Ascending aorta (tissue), 2 donors: ENCODE data around the gene HTR2B. TPM values are rescaled to one million over a fixed set of nuclear protein-coding genes. Genes with fewer than 3 reads are reported as not detected.

Source experiments
- DNase-seq, 2 donors: peaks; one replicate each; pipeline ENCODE4 v3.0.0-alpha.2; 2019; ENCODE audit warnings: low spot score in 2 of 2
- H3K27ac ChIP-seq, 2 donors: fragments of 200-600 bp; sonication (generic); one replicate each; pipeline ENCODE4 v1.5.1; 2016 to 2017; ENCODE audit warnings: mild to moderate bottlenecking in 1 of 2
- H3K27me3 ChIP-seq: fragments of 200-600 bp; sonication (generic); one replicate; pipeline ENCODE4 v1.5.1; 2017
- H3K36me3 ChIP-seq, 2 donors: fragments of 200-600 bp; sonication (generic); one replicate each; pipeline ENCODE4 v1.5.1; 2016
- H3K4me1 ChIP-seq, 2 donors: fragments of 200-600 bp; sonication (generic); one replicate each; pipeline ENCODE4 v1.5.1; 2016 to 2017; ENCODE audit warnings: mild to moderate bottlenecking in 1 of 2
- H3K4me3 ChIP-seq, 2 donors: fragments of 200-600 bp; sonication (generic); one replicate each; pipeline ENCODE4 v1.5.1; 2016 to 2017; ENCODE audit warnings: mild to moderate bottlenecking in 1 of 2
- H3K9me3 ChIP-seq, 2 donors: fragments of 200-600 bp; sonication (generic); one replicate each; pipeline ENCODE4 v1.5.1; 2016
- intact Hi-C: fragments of 100-400 bp; cut with DNase I; formaldehyde crosslinking; loops from one replicate; pipeline ENCODE4 v1.15.1; 2023
- total RNA-seq: library from RNA; depleted of rRNA; stranded (reverse); fragments of >200 nt; gene quantifications from one replicate; pipeline ENCODE4 v1.1.0, GENCODE V29; 2016
- TF ChIP-seq, protein P1 (sequence below), 3 experiments: fragments of 200-600 bp in 2 of 3; fragments of 450-650 bp in 1 of 3; sonication (generic) in 2 of 3; IDR thresholded peaks; one replicate each; pipeline ENCODE4 v1.5.1; 2016 to 2019; ENCODE audit warnings: antibody characterized with exemption in 3 of 3, mild to moderate bottlenecking in 1 of 3, moderate library complexity in 1 of 3

Gene HTR2B
- total RNA-seq, 1 donor from 2014 or later: 0.75 TPM

DNA sequence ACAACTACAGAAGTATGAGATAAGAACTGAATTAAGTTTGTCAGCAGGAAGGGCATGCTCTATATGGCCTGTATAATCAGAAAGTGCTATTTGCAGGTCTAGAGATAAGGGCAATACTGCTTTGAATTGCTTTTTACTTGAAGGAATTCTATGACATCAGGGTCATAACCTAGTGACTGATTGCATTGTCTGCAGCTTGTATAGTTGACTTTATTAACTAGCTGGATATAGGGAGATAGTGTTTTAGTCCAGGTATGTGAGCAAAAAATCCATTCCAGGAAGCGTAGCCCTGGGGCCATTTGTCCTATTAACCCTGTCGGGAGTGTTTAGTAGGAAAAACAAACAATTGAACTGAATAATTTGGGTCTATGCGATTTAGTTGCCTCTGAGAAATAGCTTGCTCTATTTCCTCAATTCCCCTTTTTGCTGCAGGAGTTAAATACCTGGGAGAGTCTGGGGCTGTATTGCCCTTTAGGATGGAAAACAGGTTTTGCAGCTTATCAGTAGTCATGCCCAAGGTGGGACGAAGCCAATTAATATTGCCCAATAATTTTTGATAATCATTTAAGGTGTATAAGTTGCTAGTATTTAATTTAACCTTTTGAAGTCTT lies 30.0 kb downstream of the HTR2B start:
- no peak overlapping the region for H3K4me3 ChIP-seq
- H3K4me1 ChIP-seq: no peaks in the 10 kb centered on the region
- TF ChIP-seq, protein P1, sequence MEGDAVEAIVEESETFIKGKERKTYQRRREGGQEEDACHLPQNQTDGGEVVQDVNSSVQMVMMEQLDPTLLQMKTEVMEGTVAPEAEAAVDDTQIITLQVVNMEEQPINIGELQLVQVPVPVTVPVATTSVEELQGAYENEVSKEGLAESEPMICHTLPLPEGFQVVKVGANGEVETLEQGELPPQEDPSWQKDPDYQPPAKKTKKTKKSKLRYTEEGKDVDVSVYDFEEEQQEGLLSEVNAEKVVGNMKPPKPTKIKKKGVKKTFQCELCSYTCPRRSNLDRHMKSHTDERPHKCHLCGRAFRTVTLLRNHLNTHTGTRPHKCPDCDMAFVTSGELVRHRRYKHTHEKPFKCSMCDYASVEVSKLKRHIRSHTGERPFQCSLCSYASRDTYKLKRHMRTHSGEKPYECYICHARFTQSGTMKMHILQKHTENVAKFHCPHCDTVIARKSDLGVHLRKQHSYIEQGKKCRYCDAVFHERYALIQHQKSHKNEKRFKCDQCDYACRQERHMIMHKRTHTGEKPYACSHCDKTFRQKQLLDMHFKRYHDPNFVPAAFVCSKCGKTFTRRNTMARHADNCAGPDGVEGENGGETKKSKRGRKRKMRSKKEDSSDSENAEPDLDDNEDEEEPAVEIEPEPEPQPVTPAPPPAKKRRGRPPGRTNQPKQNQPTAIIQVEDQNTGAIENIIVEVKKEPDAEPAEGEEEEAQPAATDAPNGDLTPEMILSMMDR (IDR thresholded peaks at IDR 0.05): no peak
- DNase-seq: no peak
- peaks cover 21 to 40% of the 10 kb centered on the region in 2 donors for H3K36me3 ChIP-seq
- H3K27ac ChIP-seq: no peak overlapping the region
- intact Hi-C loops: no loop called here
- H3K27me3 ChIP-seq: no peaks in the 10 kb centered on the region
- H3K9me3 ChIP-seq: peaks cover 5 to 10% of the 10 kb centered on the region in 2 donors

- no peaks in the 10 kb centered on the region for H3K27me3 ChIP-seq
- no peak overlapping the region for H3K4me3 ChIP-seq
- intact Hi-C loops: no loop called here
- H3K4me1 ChIP-seq: no peaks in the 10 kb centered on the region
- TF ChIP-seq, protein P1 (IDR thresholded peaks at IDR 0.05): no peak
- peaks cover 0 to 3% of the 10 kb centered on the region in 2 donors for H3K9me3 ChIP-seq
- no peak overlapping the region for H3K27ac ChIP-seq
- peaks cover 20 to 37% of the 10 kb centered on the region in 2 donors for H3K36me3 ChIP-seq
- no peak for DNase-seq
Observed at GRCh38 chr2:231093933-231094332, 30.9 kb downstream of the HTR2B start.

DNA sequence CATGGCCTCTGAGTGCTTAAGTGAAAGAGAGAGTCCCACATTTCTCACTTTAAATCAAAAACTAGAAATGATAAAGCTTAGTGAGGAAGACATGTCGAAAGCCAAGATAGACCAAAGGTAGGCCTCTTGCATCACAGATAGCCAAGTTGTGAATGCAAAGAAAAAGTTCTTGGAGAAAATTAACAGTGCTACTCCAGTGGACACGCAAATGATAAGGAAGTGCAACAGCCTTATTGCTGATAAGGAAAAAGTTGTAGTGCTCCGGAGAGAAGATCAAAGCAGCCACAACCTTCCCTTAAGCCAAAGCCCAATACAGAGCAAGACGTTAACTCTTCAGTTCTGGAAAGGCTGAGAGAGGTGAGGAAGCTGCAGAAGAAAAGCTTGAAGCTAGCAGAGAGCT lies 36.1 kb downstream of the HTR2B start:
- DNase-seq: no peak
- Histone ChIP-seq H3K4me3 (no peak overlapping the region), H3K36me3 (peaks cover 48 to 65% of the 10 kb centered on the region in 2 donors), H3K27ac (no peak overlapping the region), H3K4me1 (no peaks in the 10 kb centered on the region), H3K27me3 (no peaks in the 10 kb centered on the region), H3K9me3 (no peaks in the 10 kb centered on the region)
- TF ChIP-seq, protein P1 (IDR thresholded peaks at IDR 0.05): no peak
- intact Hi-C loops: no loop called here

DNA sequence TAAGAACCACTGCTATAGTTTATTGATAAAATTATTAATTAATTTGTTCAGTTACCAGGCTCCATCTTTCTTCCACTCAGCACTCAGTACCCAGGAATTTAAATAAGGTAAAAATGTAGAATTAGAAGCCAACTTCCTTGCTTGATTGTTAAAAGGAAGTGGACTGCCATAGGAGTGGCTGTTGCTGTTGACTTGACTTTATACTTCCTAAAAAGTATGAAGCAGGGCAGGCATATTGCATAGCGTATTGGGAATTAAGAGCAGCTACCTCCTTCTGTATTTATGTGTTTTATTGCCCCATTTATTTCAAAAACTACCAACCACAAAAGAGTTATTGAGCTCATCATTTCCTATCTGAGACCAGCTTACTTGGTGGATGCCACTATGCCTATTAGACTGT lies 40.3 kb downstream of the HTR2B start:
- no peaks in the 10 kb centered on the region for H3K4me1 ChIP-seq
- H3K4me3 ChIP-seq: no peak overlapping the region
- H3K27me3 ChIP-seq: no peaks in the 10 kb centered on the region
- intact Hi-C loops: no loop called here
- no peak for DNase-seq
- H3K36me3 ChIP-seq: peaks cover 85 to 96% of the 10 kb centered on the region in 2 donors
- no peak overlapping the region for H3K27ac ChIP-seq
- H3K9me3 ChIP-seq: no peaks in the 10 kb centered on the region
- TF ChIP-seq, protein P1 (IDR thresholded peaks at IDR 0.05): no peak

DNA sequence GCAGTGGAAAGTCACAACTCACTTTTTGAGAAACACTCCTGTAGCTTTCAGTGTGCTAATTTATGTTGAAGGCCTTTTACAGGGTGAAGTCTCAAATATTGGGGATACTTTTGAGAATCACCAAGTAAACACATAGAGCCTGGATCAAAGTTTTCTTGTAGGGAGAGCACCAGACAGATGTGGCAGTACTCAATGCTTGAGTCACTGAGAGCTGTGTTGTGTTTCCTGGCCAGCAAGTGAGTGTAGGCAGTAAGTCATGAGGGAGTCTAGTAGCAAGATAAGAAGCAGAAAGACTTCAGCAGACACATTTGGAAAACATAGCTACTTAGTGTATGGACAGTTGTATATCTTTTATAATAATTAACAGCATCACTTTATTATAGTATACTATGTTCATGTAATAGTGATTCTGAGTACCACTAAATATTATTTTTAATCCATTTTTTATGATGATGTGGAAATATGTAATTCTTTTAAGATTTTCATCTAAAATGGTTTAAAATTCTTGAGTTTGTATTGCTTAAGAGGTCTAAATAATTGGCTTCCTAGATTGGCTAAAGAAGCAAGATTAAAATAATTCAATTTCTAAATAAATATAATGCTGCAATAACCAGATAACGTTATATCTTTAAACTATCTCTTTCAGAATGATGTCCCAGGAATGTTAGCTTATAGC lies 55.3 kb downstream of the HTR2B start:
- H3K9me3 ChIP-seq: no peaks in the 10 kb centered on the region
- no peak for DNase-seq
- H3K4me1 ChIP-seq: no peaks in the 10 kb centered on the region
- H3K4me3 ChIP-seq: no peak overlapping the region
- intact Hi-C loops: no loop called here
- no peak overlapping the region for H3K27ac ChIP-seq
- H3K27me3 ChIP-seq: no peaks in the 10 kb centered on the region
- TF ChIP-seq, protein P1 (IDR thresholded peaks at IDR 0.05): no peak
- H3K36me3 ChIP-seq: peaks cover 67 to 75% of the 10 kb centered on the region in 2 donors
